Left ventricle myocardium inferior (tissue), 1 donor: ENCODE data around the gene TBC1D16. TPM values are rescaled to one million over a fixed set of nuclear protein-coding genes. Genes with fewer than 3 reads are reported as not detected.
"Not testable (repeated sequence)": the region's sequence is repeated elsewhere in the genome, so short reads cannot be mapped to it uniquely, and the experiment has no call there.

Experiments
- DNase-seq: peaks from one replicate; pipeline ENCODE4 v3.0.0-alpha.2; 2020
- H3K27ac ChIP-seq: fragments of 200-600 bp; replicated peaks from 2 replicates; pipeline ENCODE4 v1.8.0; 2021
- H3K27me3 ChIP-seq: fragments of 200-600 bp; 2 replicates; pipeline ENCODE4 v1.8.0; 2021; ENCODE audit warnings: low read depth
- H3K36me3 ChIP-seq: fragments of 200-600 bp; 2 replicates; pipeline ENCODE4 v1.8.0; 2021
- H3K4me1 ChIP-seq: fragments of 200-600 bp; 2 replicates; pipeline ENCODE4 v1.8.0; 2021
- H3K4me3 ChIP-seq: fragments of 200-600 bp; 2 replicates; pipeline ENCODE4 v1.8.0; 2021; ENCODE audit warnings: mild to moderate bottlenecking, moderate library complexity
- H3K9me3 ChIP-seq: fragments of 200-600 bp; replicated peaks from 2 replicates; pipeline ENCODE4 v1.8.0; 2021
- intact Hi-C: fragments of 100-400 bp; cut with micrococcal nuclease; formaldehyde crosslinking; loops from one replicate; pipeline ENCODE4 v1.11.0; 2022
- total RNA-seq: library from RNA; stranded (reverse); fragmentation: NEBNext Ultra II Directional; extraction: Animal tissue kit (Norgen Biotek cat#: 25700); gene quantifications from one replicate; pipeline ENCODE4 v1.2.1, GENCODE V29; 2021
- TF ChIP-seq, protein P1 (sequence below): fragments of 200-600 bp; IDR thresholded peaks from 2 replicates; pipeline ENCODE4 v1.8.0; 2021; ENCODE audit warnings: antibody characterized with exemption, mild to moderate bottlenecking, borderline replicate concordance
- donor health status: DM: no; HTN: yes; CAD: no; lungs with severe emphysema.

Gene TBC1D16
- total RNA-seq, 1 donor from 2014 or later: 15.9 TPM

DNA sequence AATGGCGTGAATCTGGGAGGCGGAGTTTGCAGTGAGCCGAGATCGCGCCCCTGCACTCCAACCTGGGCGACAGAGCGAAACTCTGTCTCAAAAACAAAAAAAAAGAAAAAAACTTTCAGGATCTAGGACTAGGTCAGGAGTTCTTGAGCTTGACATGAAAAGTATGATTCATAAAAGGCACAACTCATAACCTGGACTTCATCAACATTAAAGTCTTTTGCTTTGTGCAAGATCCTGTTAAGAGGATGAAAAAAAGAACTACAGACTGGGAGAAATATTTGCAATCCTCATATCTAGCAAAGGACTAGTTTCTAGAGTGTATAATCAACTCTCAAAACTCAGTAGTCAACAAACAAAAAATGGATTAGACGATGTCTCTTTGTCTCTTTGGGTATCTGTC lies 40.0 kb downstream of the TBC1D16 start:
- DNase-seq: no peak
- H3K4me1 ChIP-seq: peaks cover 39% of the 10 kb centered on the region
- no peaks in the 10 kb centered on the region for H3K27me3 ChIP-seq
- H3K36me3 ChIP-seq: no peaks in the 10 kb centered on the region
- intact Hi-C loops: no loop called here
- no peak overlapping the region for H3K4me3 ChIP-seq
- no peaks in the 10 kb centered on the region for H3K9me3 ChIP-seq
- TF ChIP-seq, protein P1, sequence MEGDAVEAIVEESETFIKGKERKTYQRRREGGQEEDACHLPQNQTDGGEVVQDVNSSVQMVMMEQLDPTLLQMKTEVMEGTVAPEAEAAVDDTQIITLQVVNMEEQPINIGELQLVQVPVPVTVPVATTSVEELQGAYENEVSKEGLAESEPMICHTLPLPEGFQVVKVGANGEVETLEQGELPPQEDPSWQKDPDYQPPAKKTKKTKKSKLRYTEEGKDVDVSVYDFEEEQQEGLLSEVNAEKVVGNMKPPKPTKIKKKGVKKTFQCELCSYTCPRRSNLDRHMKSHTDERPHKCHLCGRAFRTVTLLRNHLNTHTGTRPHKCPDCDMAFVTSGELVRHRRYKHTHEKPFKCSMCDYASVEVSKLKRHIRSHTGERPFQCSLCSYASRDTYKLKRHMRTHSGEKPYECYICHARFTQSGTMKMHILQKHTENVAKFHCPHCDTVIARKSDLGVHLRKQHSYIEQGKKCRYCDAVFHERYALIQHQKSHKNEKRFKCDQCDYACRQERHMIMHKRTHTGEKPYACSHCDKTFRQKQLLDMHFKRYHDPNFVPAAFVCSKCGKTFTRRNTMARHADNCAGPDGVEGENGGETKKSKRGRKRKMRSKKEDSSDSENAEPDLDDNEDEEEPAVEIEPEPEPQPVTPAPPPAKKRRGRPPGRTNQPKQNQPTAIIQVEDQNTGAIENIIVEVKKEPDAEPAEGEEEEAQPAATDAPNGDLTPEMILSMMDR: no peak
- no peak overlapping the region for H3K27ac ChIP-seq

DNA sequence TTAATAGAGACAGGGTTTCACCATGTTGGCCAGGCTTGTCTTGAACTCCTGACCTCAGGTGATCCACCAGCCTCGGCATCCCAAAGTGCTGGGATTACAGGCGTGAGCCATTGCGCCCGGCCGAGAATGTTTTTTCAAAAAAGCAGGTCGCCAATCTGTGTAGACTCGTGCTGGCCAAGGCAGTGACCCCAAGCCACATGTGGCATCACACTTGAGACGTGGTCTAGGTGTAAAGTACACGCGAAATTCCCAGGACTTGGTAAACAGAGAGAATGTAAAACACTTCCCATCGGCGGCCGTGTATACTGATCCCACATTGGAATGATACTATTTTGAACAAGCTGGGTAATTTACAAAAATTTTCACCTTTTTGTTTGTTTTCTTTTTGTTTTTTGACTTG lies 41.1 kb downstream of the TBC1D16 start:
- Histone ChIP-seq H3K27me3 (no peaks in the 10 kb centered on the region), H3K9me3 (no peaks in the 10 kb centered on the region), H3K36me3 (no peaks in the 10 kb centered on the region), H3K27ac (no peak overlapping the region), H3K4me3 (no peak overlapping the region), H3K4me1 (peaks cover 44% of the 10 kb centered on the region)
- no peak for DNase-seq
- intact Hi-C loops: no loop called here
- TF ChIP-seq, protein P1: no peak

DNA sequence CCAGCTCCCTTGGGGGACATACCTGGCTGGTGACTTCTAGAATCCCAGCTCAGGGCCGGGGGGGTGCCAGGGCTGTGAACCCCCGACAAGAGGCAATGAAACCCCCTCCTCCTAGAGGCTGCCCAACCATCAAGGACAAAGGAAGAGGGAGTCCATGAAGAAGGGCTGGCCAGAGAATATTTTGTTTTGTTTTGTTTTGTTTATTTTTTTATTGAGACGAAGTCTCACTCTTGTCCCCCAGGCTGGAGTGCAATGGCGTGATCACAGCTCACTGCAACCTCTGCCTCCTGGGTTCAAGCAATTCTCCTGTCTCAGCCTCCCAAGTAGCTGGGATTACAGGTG lies 41.5 kb downstream of the TBC1D16 start:
- DNase-seq, intact Hi-C loops, H3K27me3 ChIP-seq, H3K9me3 ChIP-seq, H3K36me3 ChIP-seq, H3K4me3 ChIP-seq: not testable (repeated sequence)
- peaks cover 44% of the 10 kb centered on the region for H3K4me1 ChIP-seq
- H3K27ac ChIP-seq: peak overlapping the region; percentile 72

DNA sequence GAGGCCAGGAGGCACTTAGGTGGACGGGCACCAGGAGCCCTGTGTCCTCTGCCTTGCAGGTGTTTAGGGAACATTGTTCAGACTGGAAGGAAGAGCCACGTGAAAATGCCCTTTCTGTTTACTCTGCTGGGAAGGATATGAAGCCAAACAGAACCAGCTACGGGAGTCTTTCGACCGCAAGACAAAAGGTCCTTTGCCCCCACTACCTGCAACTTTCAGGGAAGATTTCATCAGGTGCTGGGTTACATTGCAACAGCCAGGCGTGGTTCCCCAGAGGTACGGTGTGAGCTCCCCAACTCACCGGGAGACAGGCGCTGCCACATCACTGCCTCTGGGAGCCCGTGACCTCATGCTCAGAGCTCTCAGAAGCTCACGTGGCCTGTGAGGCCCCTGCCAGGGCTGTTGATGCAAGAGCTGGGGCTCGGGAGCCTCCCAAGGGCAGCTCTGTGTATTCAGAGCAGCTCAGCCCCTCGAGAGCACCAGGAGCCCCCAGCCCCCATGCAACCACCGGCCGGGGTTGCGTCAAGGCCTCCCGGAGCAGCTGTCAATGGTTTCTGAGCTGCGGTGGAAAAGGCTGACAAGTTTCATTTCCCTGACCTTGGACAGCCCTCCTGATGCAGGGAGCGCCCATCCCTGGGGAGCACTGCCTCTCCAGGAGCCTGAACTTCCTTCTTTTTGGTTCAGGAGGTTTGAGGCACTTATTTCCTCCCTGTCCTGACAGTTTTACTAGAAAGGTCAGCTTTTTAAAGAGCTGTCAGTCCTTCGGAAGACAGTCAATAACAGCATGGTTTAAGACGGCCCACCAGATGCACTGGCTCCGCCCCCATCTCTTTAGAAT lies 42.1 kb downstream of the TBC1D16 start:
- peak; percentile 81 for DNase-seq
- intact Hi-C loops: no loop called here
- Histone ChIP-seq H3K27me3 (no peaks in the 10 kb centered on the region), H3K4me3 (peak overlapping the region; percentile 61), H3K4me1 (peaks cover 44% of the 10 kb centered on the region), H3K36me3 (no peaks in the 10 kb centered on the region), H3K9me3 (no peaks in the 10 kb centered on the region), H3K27ac (peak overlapping the region; percentile 72)
- TF ChIP-seq, protein P1: no peak

DNA sequence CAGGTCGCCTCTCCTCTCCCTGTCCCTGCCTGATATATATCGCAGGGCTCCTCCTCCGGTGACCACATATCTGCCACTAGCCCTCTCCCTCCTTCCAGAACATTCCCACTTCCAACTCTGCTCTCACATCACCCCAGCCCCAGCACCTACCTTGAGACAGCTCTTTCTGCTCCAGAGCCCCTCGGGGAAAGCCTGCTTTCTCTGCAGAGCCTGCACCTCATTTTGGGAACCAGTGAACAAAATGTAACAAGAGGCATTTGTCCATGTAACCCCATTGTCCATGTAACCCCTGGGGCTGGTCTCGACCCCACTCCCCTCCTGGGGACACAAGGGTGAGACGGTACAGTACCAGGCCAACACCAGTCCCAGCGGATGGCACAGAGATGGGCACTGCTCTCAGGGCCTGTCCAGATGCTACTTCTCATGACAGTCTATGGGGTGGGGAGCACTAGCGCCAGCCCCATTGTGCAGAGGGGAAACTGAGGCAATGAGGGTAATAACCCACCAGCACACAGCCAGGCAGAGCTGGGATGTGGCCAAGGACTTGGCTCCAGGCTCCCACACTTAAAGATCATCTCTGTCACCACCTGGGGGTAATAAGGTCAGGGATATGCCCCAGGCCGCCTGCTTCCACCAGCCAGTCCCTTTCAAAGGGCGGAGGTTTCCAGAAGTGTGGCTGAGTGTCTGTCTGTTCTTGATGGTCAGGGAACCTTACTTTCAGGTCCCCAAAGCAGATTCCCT lies 42.9 kb downstream of the TBC1D16 start:
- peak overlapping the region; percentile 61 for H3K4me3 ChIP-seq
- intact Hi-C loops: no loop called here
- no peaks in the 10 kb centered on the region for H3K27me3 ChIP-seq
- peak overlapping the region; percentile 72 for H3K27ac ChIP-seq
- H3K36me3 ChIP-seq: no peaks in the 10 kb centered on the region
- TF ChIP-seq, protein P1: no peak
- no peaks in the 10 kb centered on the region for H3K9me3 ChIP-seq
- peaks cover 47% of the 10 kb centered on the region for H3K4me1 ChIP-seq
- DNase-seq: no peak
